ENCODE results near the gene HSF4. TPM values are rescaled to one million over a fixed set of nuclear protein-coding genes. Genes with fewer than 3 reads are reported as not detected.

Gene HSF4
- total and polyA plus RNA-seq, 2 of the 4 experiments (the other 2 are of a cell fraction): 0.54 to 7.5 TPM

DNA sequence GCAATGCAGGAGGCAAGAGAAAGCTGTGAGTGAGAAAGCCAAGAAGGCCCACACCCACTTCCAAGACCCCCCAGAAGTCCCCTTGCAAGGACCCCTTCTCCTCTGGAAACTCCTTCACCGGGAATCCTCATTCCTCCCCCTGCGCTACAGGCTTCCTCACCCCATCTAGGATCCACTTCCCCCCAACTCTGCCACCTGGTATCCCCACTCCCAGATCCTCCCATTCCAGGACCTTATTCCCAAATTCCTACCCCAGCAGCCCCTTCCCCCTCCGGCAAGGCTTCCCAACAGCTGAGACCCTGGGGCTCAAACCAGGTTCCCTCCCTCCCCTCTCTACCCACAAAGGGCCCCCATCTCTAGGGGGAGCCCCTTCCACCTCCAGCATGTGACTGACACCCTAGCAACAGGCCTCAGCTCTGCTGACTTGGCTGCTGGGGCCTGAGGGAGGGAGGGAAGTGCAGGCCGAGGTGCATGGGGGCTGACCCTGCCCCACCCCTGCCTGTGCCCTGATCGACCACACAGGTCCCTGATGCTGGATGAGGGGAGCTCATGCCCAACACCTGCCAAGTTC, 2.1 kb downstream of the HSF4 start:
- no peak overlapping the region for H4K8ac ChIP-seq (ENCODE audit: low read depth in 2 of 2, low read length in 2 of 2)
- no peaks in the 10 kb centered on the region for H4K20me1 ChIP-seq (ENCODE audit: insufficient read depth, low read length)
- H2BK120ac ChIP-seq (ENCODE audit: low read depth, low read length): no peak overlapping the region
- ChIA-PET POLR2A (ENCODE audit: unreplicated experiment) (no interaction called here), CTCF (no interaction called here)
- no peak overlapping the region for H3K56ac ChIP-seq (ENCODE audit: extremely low read depth, insufficient read depth, low read length)
- TF ChIP-seq MAZ (IDR thresholded peaks at IDR 0.05; ENCODE audit: borderline replicate concordance, low read depth, low read length) (no peak), RFX5 (IDR thresholded peaks at IDR 0.05; ENCODE audit: low read depth, low read length) (no peak), RCOR1 (IDR thresholded peaks at IDR 0.05; ENCODE audit: insufficient replicate concordance, low read length) (no peak), NFE2L2 (IDR thresholded peaks at IDR 0.05; ENCODE audit: low read depth, low read length) (no peak)
- TF ChIP-seq, protein P1, sequence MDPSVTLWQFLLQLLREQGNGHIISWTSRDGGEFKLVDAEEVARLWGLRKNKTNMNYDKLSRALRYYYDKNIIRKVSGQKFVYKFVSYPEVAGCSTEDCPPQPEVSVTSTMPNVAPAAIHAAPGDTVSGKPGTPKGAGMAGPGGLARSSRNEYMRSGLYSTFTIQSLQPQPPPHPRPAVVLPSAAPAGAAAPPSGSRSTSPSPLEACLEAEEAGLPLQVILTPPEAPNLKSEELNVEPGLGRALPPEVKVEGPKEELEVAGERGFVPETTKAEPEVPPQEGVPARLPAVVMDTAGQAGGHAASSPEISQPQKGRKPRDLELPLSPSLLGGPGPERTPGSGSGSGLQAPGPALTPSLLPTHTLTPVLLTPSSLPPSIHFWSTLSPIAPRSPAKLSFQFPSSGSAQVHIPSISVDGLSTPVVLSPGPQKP (IDR thresholded peaks at IDR 0.05; ENCODE audit: borderline replicate concordance, low read depth, low read length): no peak
- H2BK20ac ChIP-seq (ENCODE audit: low read depth, low read length): no peak overlapping the region
- no peak overlapping the region for H3K4me2 ChIP-seq (ENCODE audit: low read depth, low read length)
- H3K18ac ChIP-seq (ENCODE audit: low read depth, low read length): no peak overlapping the region
- ATAC-seq (ENCODE audit: low read depth) (no peak), DNase-seq (no peak)
- intact Hi-C loops (cut with micrococcal nuclease) (no loop called here), dilution Hi-C loops (cut with HindIII; ENCODE audit: low sequenced_read_pairs, unreplicated experiment) (no loop called here), in situ Hi-C loops (cut with MboI; ENCODE audit: low sequenced_read_pairs) (no loop called here)
- H3K9me3 ChIP-seq (ENCODE audit: control insufficient read depth, insufficient read depth, low read length): no peaks in the 10 kb centered on the region
- H2AK5ac ChIP-seq (ENCODE audit: low read depth, low read length): no peak overlapping the region
- no peak overlapping the region for H3K9ac ChIP-seq (ENCODE audit: low read depth, low read length)
- H3K4me1 ChIP-seq (ENCODE audit: control insufficient read depth, insufficient read depth, low read length): peaks cover 34% of the 10 kb centered on the region
- H2AFZ ChIP-seq (replicated peaks; ENCODE audit: low read length, poor library complexity): no peak overlapping the region
- H3K14ac ChIP-seq (replicated peaks; ENCODE audit: low read depth, low read length): no peak overlapping the region
- no peak overlapping the region for H2BK15ac ChIP-seq (ENCODE audit: low read depth, low read length)
- no peak overlapping the region for H3K27ac ChIP-seq (ENCODE audit: insufficient read depth, low read length)
- H3K36me3 ChIP-seq (ENCODE audit: control insufficient read depth, insufficient read depth, low read length): peaks cover 3% of the 10 kb centered on the region; the same call in 1 of the 2 replicates
- H4K5ac ChIP-seq (ENCODE audit: low read depth, low read length): no peak overlapping the region
- no peak overlapping the region for H3K23ac ChIP-seq (ENCODE audit: low read depth, low read length)
- H4K91ac ChIP-seq (ENCODE audit: insufficient read depth, low read depth, low read length): no peak overlapping the region
- no TSS peak for BruUV-seq (replicated peaks)
- no peak overlapping the region for H3K4me3 ChIP-seq (ENCODE audit: insufficient read depth, low read depth, low read length)
- H3K27me3 ChIP-seq (ENCODE audit: control insufficient read depth, insufficient read depth, low read length): peaks cover 24% of the 10 kb centered on the region; the same call in 1 of the 2 replicates
- WGBS, 2 experiments (ENCODE audit: extremely low coverage in 2 of 2, insufficient read length in 1 of 2): 69% methylated on average over 3 of the region's 5 CpGs; no CpG with 5 or more reads in 1 of the 2 experiments
- H3K9me1 ChIP-seq (ENCODE audit: insufficient read depth, low read length): peaks cover 14% of the 10 kb centered on the region
- no peak overlapping the region for H2BK5ac ChIP-seq (ENCODE audit: low read depth, low read length, poor library complexity, severe bottlenecking)
- peaks cover 8 to 16% of the 10 kb centered on the region in 2 experiments; a peak in 3 of 4 replicates for H3K79me1 ChIP-seq (ENCODE audit: low read depth in 1 of 2, low read length in 2 of 2)
- no peak overlapping the region for H3K4ac ChIP-seq (ENCODE audit: low read depth, low read length)
- H2AK9ac ChIP-seq (replicated peaks; ENCODE audit: low read depth, low read length, poor library complexity): no peak overlapping the region
